GM12878 (cell line): ENCODE results near the gene NFKB2. TPM values are rescaled to one million over a fixed set of nuclear protein-coding genes. Genes with fewer than 3 reads are reported as not detected.
A peak's percentile ranks its signal among the peaks of the same experiment; 100 is the strongest.

Source experiments
- BMI1 ChIP-seq: fragments of 450-650 bp; IDR thresholded peaks from 2 replicates; pipeline ENCODE4 v1.6.1; 2016; ENCODE audit warnings: mild to moderate bottlenecking, moderate library complexity, borderline replicate concordance
- BRCA1 ChIP-seq: IDR thresholded peaks from 2 replicates; pipeline ENCODE4 v1.6.1; 2011; ENCODE audit warnings: low read depth, low read length, improper control_type of control experiment
- CBX3 ChIP-seq: fragments of 200-600 bp; sonication (generic); IDR thresholded peaks from 2 replicates; pipeline ENCODE4 v1.6.1; 2016; ENCODE audit warnings: low read depth, borderline replicate concordance
- CBX5 ChIP-seq: sonication (generic); IDR thresholded peaks from 2 replicates; pipeline ENCODE4 v1.6.1; 2016; ENCODE audit warnings: low read depth, moderate library complexity, mild to moderate bottlenecking, inconsistent platforms
- CHD1 ChIP-seq: IDR thresholded peaks from 2 replicates; pipeline ENCODE4 v1.6.1; 2012; ENCODE audit warnings: low read depth, low read length, improper control_type of control experiment
- EED ChIP-seq: sonication (generic); IDR thresholded peaks from 2 replicates; pipeline ENCODE4 v1.6.1; 2016; ENCODE audit warnings: antibody characterized with exemption, low read depth
- IKZF1 ChIP-seq: fragments of 450-650 bp; conservative IDR thresholded peaks from 2 replicates; pipeline ENCODE4 v1.6.1; 2017; ENCODE audit warnings: antibody characterized with exemption, mild to moderate bottlenecking
- JUND ChIP-seq: IDR thresholded peaks from 2 replicates; pipeline ENCODE4 v1.6.1; 2012; ENCODE audit warnings: low read depth, mild to moderate bottlenecking, low read length, improper control_type of control experiment, moderate library complexity
- LARP7 ChIP-seq: fragments of 450-650 bp; IDR thresholded peaks from 2 replicates; pipeline ENCODE4 v1.6.1; 2017; ENCODE audit warnings: mild to moderate bottlenecking
- MYC ChIP-seq: IDR thresholded peaks from 2 replicates; pipeline ENCODE4 v1.6.1; 2011; ENCODE audit warnings: mild to moderate bottlenecking, low read length, moderate library complexity, inconsistent platforms; ENCODE audit not compliant: insufficient read depth, insufficient replicate concordance, insufficient read length, severe bottlenecking
- PAX8 ChIP-seq: fragments of 450-650 bp; IDR thresholded peaks from 2 replicates; pipeline ENCODE4 v1.6.1; 2017; ENCODE audit warnings: mild to moderate bottlenecking, moderate library complexity
- POLR2A ChIP-seq: IDR thresholded peaks from 2 replicates; pipeline ENCODE4 v1.6.1; 2011; ENCODE audit warnings: low read depth, mild to moderate bottlenecking, low read length
- RAD51 ChIP-seq: fragments of 450-650 bp; IDR thresholded peaks from 2 replicates; pipeline ENCODE4 v1.6.1; 2016; ENCODE audit warnings: moderate library complexity, mild to moderate bottlenecking, inconsistent platforms
- SIN3A ChIP-seq: IDR thresholded peaks from 2 replicates; pipeline ENCODE4 v1.6.1; 2012; ENCODE audit warnings: low read depth, low read length, improper control_type of control experiment
- SMARCA5 ChIP-seq: fragments of 450-650 bp; IDR thresholded peaks from 2 replicates; pipeline ENCODE4 v1.6.1; 2017; ENCODE audit warnings: mild to moderate bottlenecking
- SMC3 ChIP-seq: IDR thresholded peaks from 2 replicates; pipeline ENCODE4 v1.6.1; 2011; ENCODE audit warnings: low read length, improper control_type of control experiment, borderline replicate concordance
- STAT3 ChIP-seq: IDR thresholded peaks from 2 replicates; pipeline ENCODE4 v1.6.1; 2011; ENCODE audit warnings: low read depth, low read length, improper control_type of control experiment
- ZZZ3 ChIP-seq: IDR thresholded peaks from 2 replicates; pipeline ENCODE4 v1.6.1; 2011; ENCODE audit warnings: low read depth; ENCODE audit not compliant: control insufficient read depth, insufficient read length
- polyA plus RNA-seq, 11 experiments: library from polyadenylated mRNA; depleted of rRNA in 4 of 11; unstranded in 6 of 11; stranded (reverse) in 5 of 11; fragments of >200 nt; fragmentation: Nextera tagmentation in 4 of 11; fragmentation: Illumina TruSeq in 1 of 11; extraction: Ambion mirVana in 4 of 11; extraction: Trizol in 1 of 11; gene quantifications; 1 replicate in 1 of 11; 2 replicates in 10 of 11; pipeline versions ENCODE4 v1.2.1 to v1.2.3, GENCODE V29; 2011 to 2016; ENCODE audit warnings: inconsistent platforms in 2 of 11, missing spikeins in 2 of 11, low read depth in 1 of 11
- total RNA-seq, 4 experiments: library from RNA; depleted of rRNA in 3 of 4; stranded (reverse); fragments of >200 nt in 3 of 4; fragmentation: Illumina TruSeq in 1 of 4; extraction: Trizol in 1 of 4; gene quantifications; 2 replicates each; pipeline versions ENCODE4 v1.2.1 to v1.2.3, GENCODE V29; 2013 to 2021
- TF ChIP-seq, protein P1 (sequence below): IDR thresholded peaks from 2 replicates; pipeline ENCODE4 v1.6.1; 2012; ENCODE audit warnings: low read length, inconsistent platforms
- TF ChIP-seq, protein P2 (sequence below): fragments of 450-650 bp; IDR thresholded peaks from 2 replicates; pipeline ENCODE4 v1.6.1; 2017; ENCODE audit warnings: low read depth, mild to moderate bottlenecking, moderate library complexity
- TF ChIP-seq, protein P3 (sequence below): fragments of 450-650 bp; IDR thresholded peaks from 2 replicates; pipeline ENCODE4 v1.6.1; 2016; ENCODE audit warnings: mild to moderate bottlenecking

Gene NFKB2
- total and polyA plus RNA-seq, 10 of the 15 experiments (the other 5 are each of a cell fraction or from before 2014, with no cell fraction given): 0.56 to 144 (median 49.4) TPM

DNA sequence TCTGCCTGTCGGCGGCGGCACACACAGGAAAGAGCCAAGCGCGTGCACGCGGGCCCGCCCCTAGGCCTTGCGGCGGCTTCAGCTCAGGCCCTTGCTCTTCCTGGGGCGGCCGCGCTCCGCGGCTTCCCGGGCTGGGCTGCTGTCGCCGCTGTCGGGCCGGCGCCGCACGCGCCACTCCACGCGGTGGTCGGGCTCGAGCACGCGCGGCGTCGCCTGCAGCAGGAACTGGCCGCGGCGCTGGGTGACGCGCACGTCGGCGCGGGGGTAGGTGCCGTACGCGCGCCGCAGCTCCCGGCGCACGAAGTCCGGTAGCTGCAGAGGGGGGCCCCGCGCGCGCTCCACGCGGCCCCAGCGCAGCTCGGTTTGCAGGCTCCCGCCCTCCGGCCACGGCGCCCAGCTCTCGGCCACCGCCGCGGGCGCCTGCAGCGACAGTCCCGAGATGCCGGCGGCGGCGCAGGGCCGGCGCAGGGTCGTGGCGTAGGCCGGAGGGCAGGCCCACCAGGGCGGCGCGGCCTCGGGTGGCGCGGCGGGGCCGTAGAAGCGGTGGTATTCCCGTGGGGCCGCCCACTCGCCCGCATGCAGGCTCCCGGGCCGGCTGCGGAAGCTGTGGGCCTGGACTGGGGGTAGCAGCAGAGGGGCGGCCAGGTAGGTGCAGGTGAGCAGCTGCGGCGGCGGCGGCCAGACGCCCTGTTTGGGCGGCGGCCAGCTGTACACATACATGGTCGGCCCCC is 55.0 kb downstream of the NFKB2 start (continued):
- TF ChIP-seq, protein P1, sequence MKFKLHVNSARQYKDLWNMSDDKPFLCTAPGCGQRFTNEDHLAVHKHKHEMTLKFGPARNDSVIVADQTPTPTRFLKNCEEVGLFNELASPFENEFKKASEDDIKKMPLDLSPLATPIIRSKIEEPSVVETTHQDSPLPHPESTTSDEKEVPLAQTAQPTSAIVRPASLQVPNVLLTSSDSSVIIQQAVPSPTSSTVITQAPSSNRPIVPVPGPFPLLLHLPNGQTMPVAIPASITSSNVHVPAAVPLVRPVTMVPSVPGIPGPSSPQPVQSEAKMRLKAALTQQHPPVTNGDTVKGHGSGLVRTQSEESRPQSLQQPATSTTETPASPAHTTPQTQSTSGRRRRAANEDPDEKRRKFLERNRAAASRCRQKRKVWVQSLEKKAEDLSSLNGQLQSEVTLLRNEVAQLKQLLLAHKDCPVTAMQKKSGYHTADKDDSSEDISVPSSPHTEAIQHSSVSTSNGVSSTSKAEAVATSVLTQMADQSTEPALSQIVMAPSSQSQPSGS: no peak
- TF ChIP-seq MYC (peak; percentile 92), ZZZ3 (no peak), LARP7 (peak; percentile 92), CHD1 (no peak), BRCA1 (no peak), SMARCA5 (peak; percentile 83; the same call in 1 of the 2 replicates), STAT3 (no peak), CBX3 (no peak), SIN3A (peak; percentile 77; the same call in 1 of the 2 replicates), CBX5 (0 out of 2 replicates have a peak, but pooled peaks have one; percentile 19), PAX8 (no peak), JUND (no peak), EED (no peak), RAD51 (no peak), SMC3 (no peak), BMI1 (no peak), POLR2A (peak; percentile 79), IKZF1 (peak; percentile 85)
- TF ChIP-seq, protein P2, sequence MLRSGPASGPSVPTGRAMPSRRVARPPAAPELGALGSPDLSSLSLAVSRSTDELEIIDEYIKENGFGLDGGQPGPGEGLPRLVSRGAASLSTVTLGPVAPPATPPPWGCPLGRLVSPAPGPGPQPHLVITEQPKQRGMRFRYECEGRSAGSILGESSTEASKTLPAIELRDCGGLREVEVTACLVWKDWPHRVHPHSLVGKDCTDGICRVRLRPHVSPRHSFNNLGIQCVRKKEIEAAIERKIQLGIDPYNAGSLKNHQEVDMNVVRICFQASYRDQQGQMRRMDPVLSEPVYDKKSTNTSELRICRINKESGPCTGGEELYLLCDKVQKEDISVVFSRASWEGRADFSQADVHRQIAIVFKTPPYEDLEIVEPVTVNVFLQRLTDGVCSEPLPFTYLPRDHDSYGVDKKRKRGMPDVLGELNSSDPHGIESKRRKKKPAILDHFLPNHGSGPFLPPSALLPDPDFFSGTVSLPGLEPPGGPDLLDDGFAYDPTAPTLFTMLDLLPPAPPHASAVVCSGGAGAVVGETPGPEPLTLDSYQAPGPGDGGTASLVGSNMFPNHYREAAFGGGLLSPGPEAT: no peak; the same call in 1 of the 2 replicates
- TF ChIP-seq, protein P3, sequence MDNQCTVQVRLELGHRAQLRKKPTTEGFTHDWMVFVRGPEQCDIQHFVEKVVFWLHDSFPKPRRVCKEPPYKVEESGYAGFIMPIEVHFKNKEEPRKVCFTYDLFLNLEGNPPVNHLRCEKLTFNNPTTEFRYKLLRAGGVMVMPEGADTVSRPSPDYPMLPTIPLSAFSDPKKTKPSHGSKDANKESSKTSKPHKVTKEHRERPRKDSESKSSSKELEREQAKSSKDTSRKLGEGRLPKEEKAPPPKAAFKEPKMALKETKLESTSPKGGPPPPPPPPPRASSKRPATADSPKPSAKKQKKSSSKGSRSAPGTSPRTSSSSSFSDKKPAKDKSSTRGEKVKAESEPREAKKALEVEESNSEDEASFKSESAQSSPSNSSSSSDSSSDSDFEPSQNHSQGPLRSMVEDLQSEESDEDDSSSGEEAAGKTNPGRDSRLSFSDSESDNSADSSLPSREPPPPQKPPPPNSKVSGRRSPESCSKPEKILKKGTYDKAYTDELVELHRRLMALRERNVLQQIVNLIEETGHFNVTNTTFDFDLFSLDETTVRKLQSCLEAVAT: no peak
